ENCODE data around the gene LUC7L.

GRCh38 chr16:162271-162991 is 66.8 kb downstream of the LUC7L start:
- TF ChIP-seq TAF1 (IDR thresholded peaks at IDR 0.05; ENCODE audit: low read depth) (no peak), RAD21 (IDR thresholded peaks at IDR 0.05; ENCODE audit: low read depth) (no peak), YY1 (IDR thresholded peaks at IDR 0.05; ENCODE audit: low read depth) (no peak), CREB1 (IDR thresholded peaks at IDR 0.05; ENCODE audit: low read depth) (no peak), CEBPB (IDR thresholded peaks at IDR 0.05) (no peak), EGR1 (IDR thresholded peaks at IDR 0.05) (no peak), EP300 (IDR thresholded peaks at IDR 0.05; ENCODE audit: borderline replicate concordance) (no peak), FOXM1 (IDR thresholded peaks at IDR 0.05; ENCODE audit: borderline replicate concordance, low read depth) (no peak), MAX (IDR thresholded peaks at IDR 0.05) (no peak)
- TF ChIP-seq, protein P1, sequence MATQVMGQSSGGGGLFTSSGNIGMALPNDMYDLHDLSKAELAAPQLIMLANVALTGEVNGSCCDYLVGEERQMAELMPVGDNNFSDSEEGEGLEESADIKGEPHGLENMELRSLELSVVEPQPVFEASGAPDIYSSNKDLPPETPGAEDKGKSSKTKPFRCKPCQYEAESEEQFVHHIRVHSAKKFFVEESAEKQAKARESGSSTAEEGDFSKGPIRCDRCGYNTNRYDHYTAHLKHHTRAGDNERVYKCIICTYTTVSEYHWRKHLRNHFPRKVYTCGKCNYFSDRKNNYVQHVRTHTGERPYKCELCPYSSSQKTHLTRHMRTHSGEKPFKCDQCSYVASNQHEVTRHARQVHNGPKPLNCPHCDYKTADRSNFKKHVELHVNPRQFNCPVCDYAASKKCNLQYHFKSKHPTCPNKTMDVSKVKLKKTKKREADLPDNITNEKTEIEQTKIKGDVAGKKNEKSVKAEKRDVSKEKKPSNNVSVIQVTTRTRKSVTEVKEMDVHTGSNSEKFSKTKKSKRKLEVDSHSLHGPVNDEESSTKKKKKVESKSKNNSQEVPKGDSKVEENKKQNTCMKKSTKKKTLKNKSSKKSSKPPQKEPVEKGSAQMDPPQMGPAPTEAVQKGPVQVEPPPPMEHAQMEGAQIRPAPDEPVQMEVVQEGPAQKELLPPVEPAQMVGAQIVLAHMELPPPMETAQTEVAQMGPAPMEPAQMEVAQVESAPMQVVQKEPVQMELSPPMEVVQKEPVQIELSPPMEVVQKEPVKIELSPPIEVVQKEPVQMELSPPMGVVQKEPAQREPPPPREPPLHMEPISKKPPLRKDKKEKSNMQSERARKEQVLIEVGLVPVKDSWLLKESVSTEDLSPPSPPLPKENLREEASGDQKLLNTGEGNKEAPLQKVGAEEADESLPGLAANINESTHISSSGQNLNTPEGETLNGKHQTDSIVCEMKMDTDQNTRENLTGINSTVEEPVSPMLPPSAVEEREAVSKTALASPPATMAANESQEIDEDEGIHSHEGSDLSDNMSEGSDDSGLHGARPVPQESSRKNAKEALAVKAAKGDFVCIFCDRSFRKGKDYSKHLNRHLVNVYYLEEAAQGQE (IDR thresholded peaks at IDR 0.05; ENCODE audit: low read depth): no peak
